Nephron (organoid): Measurements from ENCODE around the gene ITGB7.
A peak's percentile ranks its signal among the peaks of the same experiment; 100 is the strongest.
"Not testable (repeated sequence)": the region's sequence is repeated elsewhere in the genome, so short reads cannot be mapped to it uniquely, and the experiment has no call there.

Experiments used
- H3K27ac Mint-ChIP-seq, 3 experiments: 2 replicates each; pipeline ENCODE4 v1.8.0; 2020; ENCODE audit warnings: mixed read lengths in 3 of 3, mild to moderate bottlenecking in 2 of 3, moderate library complexity in 1 of 3
- H3K27me3 Mint-ChIP-seq: 2 replicates; pipeline ENCODE4 v1.8.0; 2021; ENCODE audit warnings: low read depth, mild to moderate bottlenecking, moderate library complexity, mixed read lengths
- H3K36me3 Mint-ChIP-seq: 2 replicates; pipeline ENCODE4 v1.8.0; 2020; ENCODE audit warnings: low read depth, mixed read lengths
- H3K4me1 Mint-ChIP-seq: 2 replicates; pipeline ENCODE4 v1.8.0; 2020; ENCODE audit warnings: mixed read lengths
- H3K4me3 Mint-ChIP-seq, 3 experiments: 2 replicates each; pipeline ENCODE4 v1.8.0; 2020; ENCODE audit warnings: mild to moderate bottlenecking in 3 of 3, mixed read lengths in 3 of 3, moderate library complexity in 2 of 3
- H3K9me3 Mint-ChIP-seq: 2 replicates; pipeline ENCODE4 v1.8.0; 2020; ENCODE audit warnings: mixed read lengths
- TF ChIP-seq, protein P1 (sequence below), 3 experiments: fragments of 200-600 bp; sonication (generic); IDR thresholded peaks; one replicate each; pipeline ENCODE4 v1.5.0; 2021; ENCODE audit warnings: antibody characterized with exemption in 3 of 3; ENCODE audit not compliant: unreplicated experiment in 3 of 3

The ITGB7 gene

DNA sequence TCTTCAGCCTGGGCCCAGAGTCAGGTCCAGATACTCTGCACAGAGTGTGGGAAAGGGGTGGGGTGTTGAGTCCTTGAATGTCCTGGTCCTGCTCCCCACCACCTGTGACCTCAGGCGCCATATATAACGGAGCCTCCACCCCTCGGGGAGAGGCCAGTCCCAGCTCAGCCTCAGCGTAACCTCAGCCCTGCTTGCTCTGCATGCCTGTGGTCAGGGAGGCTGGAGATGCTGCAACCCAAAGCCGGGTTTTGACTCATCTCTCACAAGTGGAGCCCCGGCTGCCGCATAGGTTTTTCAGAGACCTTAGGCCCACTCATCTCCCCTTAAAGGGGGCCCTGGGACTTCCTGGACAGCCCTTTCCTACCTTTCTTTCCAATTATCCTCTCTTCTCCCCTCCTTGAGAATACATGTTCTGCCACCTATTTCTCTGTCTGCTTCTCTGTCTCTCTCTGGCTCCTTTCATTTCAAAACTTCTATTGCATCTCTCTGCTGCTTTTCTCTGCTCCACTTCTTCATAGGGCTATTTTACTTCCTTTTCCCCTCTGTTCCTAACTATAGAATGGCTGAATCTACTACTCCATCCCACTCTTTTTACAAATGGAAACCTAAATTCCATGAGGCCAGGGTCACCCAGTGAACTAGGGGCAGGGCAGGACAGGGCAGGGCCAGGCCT is 1.2 kb downstream of the ITGB7 start:
- Mint-ChIP-seq H3K4me3 (no peak overlapping the region), H3K27ac (peak overlapping the region in 1 of 3 experiments; percentile 16), H3K36me3 (peaks cover 3% of the 10 kb centered on the region), H3K4me1 (peaks cover 7% of the 10 kb centered on the region), H3K27me3 (no peaks in the 10 kb centered on the region), H3K9me3 (no peaks in the 10 kb centered on the region)
- TF ChIP-seq, protein P1, sequence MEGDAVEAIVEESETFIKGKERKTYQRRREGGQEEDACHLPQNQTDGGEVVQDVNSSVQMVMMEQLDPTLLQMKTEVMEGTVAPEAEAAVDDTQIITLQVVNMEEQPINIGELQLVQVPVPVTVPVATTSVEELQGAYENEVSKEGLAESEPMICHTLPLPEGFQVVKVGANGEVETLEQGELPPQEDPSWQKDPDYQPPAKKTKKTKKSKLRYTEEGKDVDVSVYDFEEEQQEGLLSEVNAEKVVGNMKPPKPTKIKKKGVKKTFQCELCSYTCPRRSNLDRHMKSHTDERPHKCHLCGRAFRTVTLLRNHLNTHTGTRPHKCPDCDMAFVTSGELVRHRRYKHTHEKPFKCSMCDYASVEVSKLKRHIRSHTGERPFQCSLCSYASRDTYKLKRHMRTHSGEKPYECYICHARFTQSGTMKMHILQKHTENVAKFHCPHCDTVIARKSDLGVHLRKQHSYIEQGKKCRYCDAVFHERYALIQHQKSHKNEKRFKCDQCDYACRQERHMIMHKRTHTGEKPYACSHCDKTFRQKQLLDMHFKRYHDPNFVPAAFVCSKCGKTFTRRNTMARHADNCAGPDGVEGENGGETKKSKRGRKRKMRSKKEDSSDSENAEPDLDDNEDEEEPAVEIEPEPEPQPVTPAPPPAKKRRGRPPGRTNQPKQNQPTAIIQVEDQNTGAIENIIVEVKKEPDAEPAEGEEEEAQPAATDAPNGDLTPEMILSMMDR (IDR thresholded peaks at IDR 0.05; ENCODE audit: unreplicated experiment in 3 of 3) = no peak

DNA sequence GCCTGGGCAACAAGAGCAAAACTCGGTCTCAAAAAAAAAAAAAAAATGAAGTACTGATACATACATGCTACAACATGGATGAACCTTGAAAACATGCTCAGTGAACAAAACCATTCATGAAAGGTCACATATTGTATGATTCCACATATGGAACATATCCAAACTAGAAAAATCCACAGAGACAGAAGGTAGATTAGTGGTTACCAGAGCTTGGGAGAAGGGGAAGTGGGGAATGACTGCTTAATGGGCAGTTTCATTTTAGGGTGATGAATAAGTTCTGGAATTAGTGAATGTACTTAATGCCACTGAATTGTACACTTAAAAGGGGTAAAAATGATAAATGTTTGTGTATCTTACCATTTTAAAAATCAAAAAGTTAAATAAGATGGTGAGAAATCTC is 2.7 kb downstream of the ITGB7 start:
- peaks cover 7% of the 10 kb centered on the region for H3K4me1 Mint-ChIP-seq
- TF ChIP-seq, protein P1 (IDR thresholded peaks at IDR 0.05; ENCODE audit: unreplicated experiment in 3 of 3) = no peak
- H3K9me3 Mint-ChIP-seq = no peaks in the 10 kb centered on the region
- peaks cover 9% of the 10 kb centered on the region for H3K27me3 Mint-ChIP-seq
- no peak overlapping the region for H3K4me3 Mint-ChIP-seq
- peaks cover 3% of the 10 kb centered on the region for H3K36me3 Mint-ChIP-seq
- no peak overlapping the region for H3K27ac Mint-ChIP-seq

DNA sequence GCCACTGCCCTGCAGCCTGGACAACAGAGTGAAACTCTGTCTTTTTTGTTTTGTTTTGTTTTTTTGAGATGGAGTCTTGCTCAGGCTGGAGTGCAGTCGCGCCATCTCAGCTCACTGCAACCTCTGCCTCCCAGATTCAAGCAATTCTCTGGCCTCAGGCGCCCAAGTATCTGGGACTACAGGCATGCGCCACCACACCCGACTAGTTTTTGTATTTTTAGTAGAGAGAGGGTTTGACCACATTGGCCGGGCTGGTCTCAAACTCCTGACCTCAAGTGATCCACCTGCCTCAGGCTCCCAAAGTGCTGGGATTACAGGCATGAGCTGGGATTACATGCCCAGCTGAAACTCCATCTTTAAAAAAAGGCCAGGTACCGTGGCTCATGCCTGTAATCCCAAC is 4.7 kb downstream of the ITGB7 start:
- not testable (repeated sequence) for H3K4me3 Mint-ChIP-seq, H3K9me3 Mint-ChIP-seq, H3K4me1 Mint-ChIP-seq, H3K36me3 Mint-ChIP-seq, H3K27ac Mint-ChIP-seq
- peaks cover 26% of the 10 kb centered on the region for H3K27me3 Mint-ChIP-seq

DNA sequence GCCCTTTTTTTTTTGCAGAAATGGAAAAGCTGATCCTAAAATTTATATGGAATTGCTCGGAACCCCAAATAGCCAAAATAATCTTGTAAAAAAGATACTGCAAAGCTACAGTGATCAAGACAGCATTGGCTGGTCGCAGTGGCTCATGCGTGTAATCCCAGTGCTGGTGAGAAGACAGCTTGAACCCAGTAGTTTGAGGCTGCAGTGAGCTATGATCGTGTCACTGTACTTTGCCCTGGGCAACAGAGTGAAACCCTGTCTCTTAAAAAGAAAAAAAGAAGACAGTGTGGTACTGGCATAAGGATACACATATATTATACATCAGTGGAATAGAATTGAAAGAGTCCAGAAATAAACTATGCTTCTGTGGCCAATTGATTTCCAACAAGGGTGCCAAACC is 5.4 kb downstream of the ITGB7 start:
- H3K27me3 Mint-ChIP-seq = peaks cover 33% of the 10 kb centered on the region
- TF ChIP-seq, protein P1 (IDR thresholded peaks at IDR 0.05; ENCODE audit: unreplicated experiment in 3 of 3) = no peak
- H3K27ac Mint-ChIP-seq = no peak overlapping the region
- no peak overlapping the region for H3K4me3 Mint-ChIP-seq
- H3K4me1 Mint-ChIP-seq = no peaks in the 10 kb centered on the region
- H3K9me3 Mint-ChIP-seq = no peaks in the 10 kb centered on the region
- no peaks in the 10 kb centered on the region for H3K36me3 Mint-ChIP-seq

DNA sequence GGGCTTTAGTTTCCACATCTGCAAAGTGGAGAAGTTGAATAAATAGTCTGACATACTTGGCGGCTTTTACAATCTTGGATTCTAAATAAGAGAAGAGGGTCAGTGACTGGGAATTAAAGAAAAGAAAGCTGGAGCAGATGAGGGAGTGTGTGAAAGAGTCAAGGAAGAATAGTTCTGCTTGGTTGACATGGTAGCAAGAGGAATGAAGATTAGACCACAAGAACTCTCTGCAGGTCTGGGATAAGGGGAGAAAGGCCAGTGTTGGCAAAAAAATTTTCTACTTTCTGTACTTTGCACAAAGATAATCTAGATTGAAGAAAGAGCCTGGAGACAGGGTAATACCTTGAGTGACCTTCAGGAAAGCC is 5.9 kb downstream of the ITGB7 start:
- peaks cover 36% of the 10 kb centered on the region for H3K27me3 Mint-ChIP-seq
- H3K4me1 Mint-ChIP-seq = no peaks in the 10 kb centered on the region
- no peaks in the 10 kb centered on the region for H3K9me3 Mint-ChIP-seq
- no peaks in the 10 kb centered on the region for H3K36me3 Mint-ChIP-seq
- H3K27ac Mint-ChIP-seq = no peak overlapping the region
- TF ChIP-seq, protein P1 (IDR thresholded peaks at IDR 0.05; ENCODE audit: unreplicated experiment in 3 of 3) = no peak
- no peak overlapping the region for H3K4me3 Mint-ChIP-seq

DNA sequence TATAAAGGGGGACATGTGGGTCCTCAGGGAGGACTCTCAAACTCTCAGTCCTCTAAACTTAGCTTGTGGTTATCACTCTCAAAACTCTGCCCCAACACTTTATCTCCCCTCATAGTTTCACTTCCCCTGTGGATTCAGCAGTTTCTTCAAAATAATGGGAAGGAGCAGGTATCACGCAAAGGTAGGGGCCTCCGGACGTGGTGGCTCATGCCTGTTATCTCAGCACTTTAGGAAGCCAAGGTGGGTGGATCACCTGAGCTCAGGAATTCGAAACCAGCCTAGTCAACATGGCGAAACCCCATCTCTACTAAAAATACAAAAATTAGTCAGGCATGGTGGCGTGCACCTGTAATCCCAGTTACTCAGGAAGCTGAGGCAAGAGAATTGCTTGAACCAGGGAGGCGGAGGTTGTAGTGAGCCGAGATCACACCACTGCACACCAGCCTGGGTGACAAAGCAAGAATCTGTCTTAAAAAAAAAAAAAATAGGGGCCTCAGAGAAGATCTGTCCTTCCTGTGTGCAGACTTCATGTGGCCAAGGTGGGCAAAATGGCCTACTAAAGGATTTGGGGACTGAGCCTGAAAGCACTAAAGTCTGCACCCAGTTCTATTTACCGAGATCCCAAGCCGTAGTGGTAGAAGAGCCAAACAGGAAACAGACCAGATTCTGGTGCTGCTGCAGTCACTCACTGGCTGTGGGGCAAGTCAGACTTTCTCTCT is 6.4 kb downstream of the ITGB7 start:
- Mint-ChIP-seq H3K9me3 (no peaks in the 10 kb centered on the region), H3K4me1 (no peaks in the 10 kb centered on the region), H3K27ac (no peak overlapping the region), H3K4me3 (no peak overlapping the region), H3K36me3 (no peaks in the 10 kb centered on the region), H3K27me3 (peaks cover 41% of the 10 kb centered on the region)
- TF ChIP-seq, protein P1 (IDR thresholded peaks at IDR 0.05; ENCODE audit: unreplicated experiment in 3 of 3) = no peak
